Measurements from ENCODE around the gene TTC9.
A peak's percentile ranks its signal among the peaks of the same experiment; 100 is the strongest.

TTC9 gene

GRCh38 chr14:70635971-70636595 is 5.6 kb upstream of the TTC9 start:
- Histone ChIP-seq H3K4me2 (ENCODE audit: low read length) (no peak overlapping the region), H4K20me1 (ENCODE audit: control insufficient read depth, insufficient read depth, low read depth, low read length) (no peaks in the 10 kb centered on the region), H3K79me2 (ENCODE audit: control insufficient read depth, low read length) (peaks cover 43% of the 10 kb centered on the region), H3K4me3 (ENCODE audit: low read length) (no peak overlapping the region), H3K27me3 (ENCODE audit: control insufficient read depth, low read length) (no peaks in the 10 kb centered on the region), H3F3A (ENCODE audit: control insufficient read depth, insufficient read depth) (peaks cover 14% of the 10 kb centered on the region), H3K4me1 (ENCODE audit: control insufficient read depth, low read length) (peaks cover 41% of the 10 kb centered on the region), H3K9me2 (replicated peaks; ENCODE audit: control insufficient read depth, low read length) (no peaks in the 10 kb centered on the region), H3K9me3 (ENCODE audit: control insufficient read depth, insufficient read depth, low read length) (peaks cover 11% of the 10 kb centered on the region), H3K27ac (ENCODE audit: low read depth, low read length) (no peak overlapping the region), H3K36me3 (ENCODE audit: control insufficient read depth, low read length) (peaks cover 56% of the 10 kb centered on the region)
- no peak for TF ChIP-seq EZH2phosphoT487 (IDR thresholded peaks at IDR 0.05; ENCODE audit: borderline replicate concordance, low read length)
- TF ChIP-seq CTCF (IDR thresholded peaks at IDR 0.05; ENCODE audit: low read depth, low read length, poor library complexity, severe bottlenecking) = no peak

GRCh38 chr14:70638416-70638815 is 3.3 kb upstream of the TTC9 start:
- Histone ChIP-seq H3K4me2 (ENCODE audit: low read length) (peak overlapping the region; percentile 28; the same call in 1 of the 2 replicates), H4K20me1 (ENCODE audit: control insufficient read depth, insufficient read depth, low read depth, low read length) (no peaks in the 10 kb centered on the region), H3K4me1 (ENCODE audit: control insufficient read depth, low read length) (peaks cover 41% of the 10 kb centered on the region), H3F3A (ENCODE audit: control insufficient read depth, insufficient read depth) (peaks cover 14% of the 10 kb centered on the region), H3K27ac (ENCODE audit: low read depth, low read length) (no peak overlapping the region), H3K9me2 (replicated peaks; ENCODE audit: control insufficient read depth, low read length) (no peaks in the 10 kb centered on the region), H3K79me2 (ENCODE audit: control insufficient read depth, low read length) (peaks cover 60% of the 10 kb centered on the region), H3K4me3 (ENCODE audit: low read length) (no peak overlapping the region), H3K36me3 (ENCODE audit: control insufficient read depth, low read length) (peaks cover 61% of the 10 kb centered on the region), H3K27me3 (ENCODE audit: control insufficient read depth, low read length) (no peaks in the 10 kb centered on the region), H3K9me3 (ENCODE audit: control insufficient read depth, insufficient read depth, low read length) (peaks cover 11% of the 10 kb centered on the region)
- TF ChIP-seq EZH2phosphoT487 (IDR thresholded peaks at IDR 0.05; ENCODE audit: borderline replicate concordance, low read length) (no peak), CTCF (IDR thresholded peaks at IDR 0.05; ENCODE audit: low read depth, low read length, poor library complexity, severe bottlenecking) (no peak)

- TF ChIP-seq EZH2phosphoT487 (IDR thresholded peaks at IDR 0.05; ENCODE audit: borderline replicate concordance, low read length) (no peak), CTCF (IDR thresholded peaks at IDR 0.05; ENCODE audit: low read depth, low read length, poor library complexity, severe bottlenecking) (peak; percentile 32)
- peaks cover 14% of the 10 kb centered on the region for H3F3A ChIP-seq (ENCODE audit: control insufficient read depth, insufficient read depth)
- peaks cover 63% of the 10 kb centered on the region for H3K4me1 ChIP-seq (ENCODE audit: control insufficient read depth, low read length)
- H3K9me3 ChIP-seq (ENCODE audit: control insufficient read depth, insufficient read depth, low read length) = peaks cover 7% of the 10 kb centered on the region
- no peaks in the 10 kb centered on the region for H4K20me1 ChIP-seq (ENCODE audit: control insufficient read depth, insufficient read depth, low read depth, low read length)
- H3K4me2 ChIP-seq (ENCODE audit: low read length) = peak overlapping the region; percentile 93
- peak overlapping the region; percentile 87 for H3K27ac ChIP-seq (ENCODE audit: low read depth, low read length)
- no peaks in the 10 kb centered on the region for H3K9me2 ChIP-seq (replicated peaks; ENCODE audit: control insufficient read depth, low read length)
- peaks cover 61% of the 10 kb centered on the region for H3K36me3 ChIP-seq (ENCODE audit: control insufficient read depth, low read length)
- H3K27me3 ChIP-seq (ENCODE audit: control insufficient read depth, low read length) = no peaks in the 10 kb centered on the region
- peaks cover 84% of the 10 kb centered on the region for H3K79me2 ChIP-seq (ENCODE audit: control insufficient read depth, low read length)
- peak overlapping the region; percentile 92 for H3K4me3 ChIP-seq (ENCODE audit: low read length)
Observed at GRCh38 chr14:70640938-70641547, 673 bp upstream of the TTC9 start.
